Measurements from ENCODE around the gene ELFN2. TPM values are rescaled to one million over a fixed set of nuclear protein-coding genes. Genes with fewer than 3 reads are reported as not detected.

ELFN2 gene
- total RNA-seq, 1 experiment from 2014 or later, result 10.0 TPM

GRCh38 chr22:37411655-37412054 is 15.6 kb downstream of the ELFN2 start:
- Histone ChIP-seq H4K20me1 (ENCODE audit: low read length) (no peaks in the 10 kb centered on the region), H2AFZ (ENCODE audit: low read length) (no peak overlapping the region), H3K36me3 (ENCODE audit: low read depth, low read length) (no peaks in the 10 kb centered on the region), H3K27ac (ENCODE audit: low read length) (no peak overlapping the region), H3K9me3 (ENCODE audit: low read length) (no peaks in the 10 kb centered on the region), H3K9me2 (replicated peaks; ENCODE audit: low read length) (no peaks in the 10 kb centered on the region), H3K79me2 (ENCODE audit: low read length) (peaks cover 68% of the 10 kb centered on the region), H3K4me3 (ENCODE audit: low read length) (no peak overlapping the region), H3K9ac (ENCODE audit: low read length) (no peak overlapping the region), H3K27me3 (ENCODE audit: low read length) (no peaks in the 10 kb centered on the region), H3K4me2 (ENCODE audit: low read length) (no peak overlapping the region), H3K4me1 (ENCODE audit: insufficient read depth, low read length) (peaks cover 19% of the 10 kb centered on the region), H3F3A (ENCODE audit: low read length, unreplicated experiment) (peaks cover 3% of the 10 kb centered on the region)
- ChIA-PET POLR2A (ENCODE audit: unreplicated experiment) (no interaction called here), CTCF (no interaction called here)
- TF ChIP-seq EZH2 (IDR thresholded peaks at IDR 0.05; ENCODE audit: low read length, unreplicated experiment) (no peak), CTCF (conservative IDR thresholded peaks at IDR 0.05; ENCODE audit: low read depth, low read length) (no peak), EZH2phosphoT487 (IDR thresholded peaks at IDR 0.05; ENCODE audit: borderline replicate concordance, low read length) (no peak)
- intact Hi-C loops (cut with micrococcal nuclease), result no loop called here
- BruUV-seq (replicated peaks), result no TSS peak
- ATAC-seq, result no peak
- no peak for DNase-seq

GRCh38 chr22:37410174-37411055 is 16.9 kb downstream of the ELFN2 start:
- Histone ChIP-seq H3K79me2 (ENCODE audit: low read length) (peaks cover 58% of the 10 kb centered on the region), H3K9ac (ENCODE audit: low read length) (no peak overlapping the region), H3K9me3 (ENCODE audit: low read length) (no peaks in the 10 kb centered on the region), H3K4me3 (ENCODE audit: low read length) (no peak overlapping the region), H3F3A (ENCODE audit: low read length, unreplicated experiment) (peaks cover 3% of the 10 kb centered on the region), H3K36me3 (ENCODE audit: low read depth, low read length) (no peaks in the 10 kb centered on the region), H3K9me2 (replicated peaks; ENCODE audit: low read length) (no peaks in the 10 kb centered on the region), H2AFZ (ENCODE audit: low read length) (no peak overlapping the region), H3K4me2 (ENCODE audit: low read length) (no peak overlapping the region), H3K27ac (ENCODE audit: low read length) (no peak overlapping the region), H3K27me3 (ENCODE audit: low read length) (no peaks in the 10 kb centered on the region), H3K4me1 (ENCODE audit: insufficient read depth, low read length) (peaks cover 19% of the 10 kb centered on the region), H4K20me1 (ENCODE audit: low read length) (no peaks in the 10 kb centered on the region)
- ATAC-seq (no peak), DNase-seq (no peak)
- CTCF ChIA-PET, result no interaction called here
- no TSS peak for BruUV-seq (replicated peaks)
- TF ChIP-seq EZH2phosphoT487 (IDR thresholded peaks at IDR 0.05; ENCODE audit: borderline replicate concordance, low read length), result no peak
- no peak for TF ChIP-seq EZH2 (IDR thresholded peaks at IDR 0.05; ENCODE audit: low read length, unreplicated experiment)
- no peak for TF ChIP-seq CTCF (conservative IDR thresholded peaks at IDR 0.05; ENCODE audit: low read depth, low read length)
- intact Hi-C loops (cut with micrococcal nuclease), result no loop called here
- POLR2A ChIA-PET (ENCODE audit: unreplicated experiment), result no interaction called here

- Histone ChIP-seq H3K4me2 (ENCODE audit: low read length) (no peak overlapping the region), H3K27me3 (ENCODE audit: low read length) (no peaks in the 10 kb centered on the region), H3K27ac (ENCODE audit: low read length) (no peak overlapping the region), H3K9me2 (replicated peaks; ENCODE audit: low read length) (no peaks in the 10 kb centered on the region), H3K36me3 (ENCODE audit: low read depth, low read length) (no peaks in the 10 kb centered on the region), H2AFZ (ENCODE audit: low read length) (no peak overlapping the region), H3F3A (ENCODE audit: low read length, unreplicated experiment) (peaks cover 3% of the 10 kb centered on the region), H4K20me1 (ENCODE audit: low read length) (no peaks in the 10 kb centered on the region), H3K4me3 (ENCODE audit: low read length) (no peak overlapping the region), H3K79me2 (ENCODE audit: low read length) (peaks cover 49% of the 10 kb centered on the region), H3K9ac (ENCODE audit: low read length) (no peak overlapping the region), H3K4me1 (ENCODE audit: insufficient read depth, low read length) (peaks cover 19% of the 10 kb centered on the region), H3K9me3 (ENCODE audit: low read length) (no peaks in the 10 kb centered on the region)
- intact Hi-C loops (cut with micrococcal nuclease), result no loop called here
- no peak for DNase-seq
- no TSS peak for BruUV-seq (replicated peaks)
- no peak for TF ChIP-seq EZH2phosphoT487 (IDR thresholded peaks at IDR 0.05; ENCODE audit: borderline replicate concordance, low read length)
- TF ChIP-seq CTCF (conservative IDR thresholded peaks at IDR 0.05; ENCODE audit: low read depth, low read length), result no peak
- no peak for TF ChIP-seq EZH2 (IDR thresholded peaks at IDR 0.05; ENCODE audit: low read length, unreplicated experiment)
- ATAC-seq, result no peak
- CTCF ChIA-PET, result no interaction called here
- POLR2A ChIA-PET (ENCODE audit: unreplicated experiment), result no interaction called here
Measured at GRCh38 chr22:37409459-37410050, 17.7 kb downstream of the ELFN2 start.
